GM23248 (cell line): ENCODE results near the gene CDC73.

Experiments
- EZH2 ChIP-seq: fragments of 200-600 bp; sonication (generic); IDR thresholded peaks from 2 replicates; pipeline ENCODE4 v1.6.1; 2018; ENCODE audit warnings: antibody characterized with exemption, mild to moderate bottlenecking; ENCODE audit not compliant: insufficient read depth, poor library complexity, severe bottlenecking
- EZH2phosphoT487 ChIP-seq: fragments of 200-600 bp; sonication (generic); IDR thresholded peaks from 2 replicates; pipeline ENCODE4 v1.6.1; 2018; ENCODE audit warnings: antibody characterized with exemption, moderate library complexity, mild to moderate bottlenecking, low read depth; ENCODE audit not compliant: insufficient read depth

DNA sequence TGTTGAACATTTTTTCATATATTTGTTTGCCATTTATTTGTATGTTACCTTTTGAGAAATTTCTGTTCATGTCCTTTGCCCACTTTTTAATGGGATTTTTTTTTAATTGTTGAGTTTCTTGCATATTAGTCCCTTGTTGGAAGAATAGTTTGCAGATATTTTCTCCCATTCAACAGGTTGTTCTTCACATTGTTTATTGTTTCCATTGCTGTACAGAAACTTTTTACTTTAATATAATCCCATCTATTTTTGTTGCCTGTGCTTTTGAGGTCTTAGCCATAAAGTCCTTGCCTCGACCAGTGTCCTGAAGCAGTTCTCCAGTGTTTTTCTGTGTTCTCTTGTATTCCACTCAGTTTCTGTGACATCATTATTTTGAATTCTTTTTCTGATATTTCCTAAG, 118.8 kb downstream of the CDC73 start:
- TF ChIP-seq EZH2 = no peak
- TF ChIP-seq EZH2phosphoT487 = no peak
